GM18502 (cell line): ENCODE results near the gene CTNND2.
"Not testable (repeated sequence)": the region's sequence is repeated elsewhere in the genome, so short reads cannot be mapped to it uniquely, and the experiment has no call there.

Experiments
- ATAC-seq: cut with Tn5 transposase; IDR thresholded peaks from one replicate; pipeline ENCODE4 v1.9.1; 2021; ENCODE audit warnings: mild to moderate bottlenecking; ENCODE audit not compliant: unreplicated experiment, poor library complexity

The CTNND2 gene

DNA sequence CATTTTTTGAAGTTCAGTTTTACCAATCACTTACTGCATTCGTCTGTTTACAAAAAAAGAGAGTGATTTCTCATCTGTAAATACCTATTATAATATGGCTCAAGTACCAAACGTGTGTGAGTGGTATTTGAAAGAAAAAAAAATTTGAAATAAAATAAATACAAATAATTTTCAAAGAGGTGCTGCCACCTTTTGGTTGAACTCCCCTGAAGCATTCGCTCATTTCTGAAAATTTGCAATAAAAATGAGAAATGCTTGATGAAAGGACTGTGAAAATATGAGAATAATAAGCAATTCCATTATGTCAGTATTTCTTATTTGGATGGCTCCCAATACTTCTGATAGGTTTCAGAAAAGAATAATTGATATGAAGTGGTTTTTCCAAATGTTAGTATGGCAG lies 409.9 kb downstream of the CTNND2 start:
- no peak for ATAC-seq

GRCh38 chr5:11491404-11492075 lies 412.7 kb downstream of the CTNND2 start:
- no peak for ATAC-seq

DNA sequence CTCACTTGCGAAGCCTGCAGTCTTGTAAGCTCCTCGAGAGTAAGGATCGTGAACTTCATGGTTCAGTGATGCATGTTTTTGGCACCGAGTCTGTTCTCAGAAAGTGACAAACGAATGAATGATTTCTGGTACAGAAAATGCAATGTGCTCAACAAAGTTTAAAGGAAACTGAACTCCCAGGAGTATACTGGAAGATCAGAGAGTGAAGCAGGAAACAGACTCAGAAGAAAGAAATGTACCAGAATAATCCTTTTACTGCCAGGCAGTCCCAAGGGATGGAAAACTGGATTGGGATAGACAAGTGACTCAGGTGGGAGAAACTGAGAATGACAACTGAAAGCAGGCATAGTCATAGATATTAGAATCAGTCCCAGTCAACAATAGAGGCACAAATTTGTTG lies 420.6 kb downstream of the CTNND2 start:
- ATAC-seq: no peak

DNA sequence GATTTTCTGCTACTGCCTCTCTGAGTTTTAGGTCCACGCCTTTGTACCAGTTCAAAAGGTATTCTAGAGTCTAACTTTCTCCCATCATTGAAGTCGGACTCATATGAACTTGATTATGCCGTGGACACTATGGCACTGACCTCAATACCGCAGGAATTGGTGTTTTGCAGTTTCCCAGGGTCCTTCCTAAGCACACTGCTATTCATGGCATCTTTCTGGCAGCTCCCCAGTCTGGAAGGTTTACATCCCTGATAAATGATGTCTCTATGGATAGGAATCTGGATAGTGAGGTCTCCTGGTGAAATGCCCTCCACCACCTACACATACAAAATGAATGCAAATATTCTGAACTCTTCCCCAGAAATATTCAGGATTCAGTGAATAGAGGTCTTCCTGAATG lies 422.2 kb downstream of the CTNND2 start:
- ATAC-seq: no peak

- ATAC-seq: no peak
Measured at GRCh38 chr5:11477786-11478185, 426.5 kb downstream of the CTNND2 start.

DNA sequence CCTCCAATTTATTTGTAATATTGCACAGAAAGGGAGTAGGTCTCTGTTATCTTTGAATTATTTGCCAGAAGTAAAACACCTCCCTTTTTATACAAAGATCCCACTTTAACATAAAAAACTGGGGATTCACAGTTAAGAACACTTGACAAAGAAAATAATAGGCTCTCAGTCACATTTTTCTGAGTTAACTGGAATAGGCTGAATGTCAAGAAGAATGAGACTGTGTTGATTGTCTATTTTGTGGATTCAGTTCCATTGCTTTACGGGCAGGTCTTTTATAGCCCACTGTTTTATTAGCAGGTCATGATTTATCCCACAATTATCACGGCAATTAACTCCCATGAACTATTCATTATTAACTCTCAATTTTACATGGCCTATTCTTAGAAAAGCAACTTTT lies 427.4 kb downstream of the CTNND2 start:
- no peak for ATAC-seq

DNA sequence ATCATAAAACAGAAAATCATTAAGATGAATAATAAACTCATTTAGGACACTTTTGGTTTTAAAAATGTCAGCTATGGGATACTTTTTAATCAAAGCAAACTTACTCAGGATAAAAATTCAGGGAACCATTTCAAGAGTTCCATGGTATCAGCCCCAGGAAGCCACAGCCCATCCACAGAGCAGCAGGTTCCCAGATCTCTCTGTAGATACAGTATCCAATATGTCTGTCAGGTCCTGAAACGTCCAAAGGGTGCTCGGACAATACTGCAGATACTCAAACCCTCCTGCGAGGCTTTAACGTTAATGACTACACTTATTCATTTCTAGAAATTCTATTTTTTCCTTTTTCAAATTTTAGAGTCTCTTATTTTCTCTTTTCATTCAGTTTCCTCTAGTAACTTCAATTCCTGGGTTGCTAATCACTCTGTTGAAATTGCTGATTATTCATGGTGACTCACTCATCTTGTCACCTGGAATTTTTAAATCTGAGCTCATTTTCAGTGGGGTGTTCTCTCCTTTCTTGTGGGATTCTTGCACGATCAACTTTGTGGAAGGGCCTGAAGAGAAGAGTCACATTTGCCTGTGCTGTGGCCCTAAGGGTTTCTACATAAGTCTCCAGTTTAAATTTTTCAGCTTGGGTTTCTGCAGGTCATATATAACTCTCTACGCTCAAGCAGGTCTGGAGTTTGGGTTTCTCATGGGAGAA lies 435.8 kb downstream of the CTNND2 start:
- no peak for ATAC-seq

GRCh38 chr5:11467588-11467987 lies 436.7 kb downstream of the CTNND2 start:
- no peak for ATAC-seq

GRCh38 chr5:11459716-11460115 lies 444.5 kb downstream of the CTNND2 start:
- no peak for ATAC-seq

DNA sequence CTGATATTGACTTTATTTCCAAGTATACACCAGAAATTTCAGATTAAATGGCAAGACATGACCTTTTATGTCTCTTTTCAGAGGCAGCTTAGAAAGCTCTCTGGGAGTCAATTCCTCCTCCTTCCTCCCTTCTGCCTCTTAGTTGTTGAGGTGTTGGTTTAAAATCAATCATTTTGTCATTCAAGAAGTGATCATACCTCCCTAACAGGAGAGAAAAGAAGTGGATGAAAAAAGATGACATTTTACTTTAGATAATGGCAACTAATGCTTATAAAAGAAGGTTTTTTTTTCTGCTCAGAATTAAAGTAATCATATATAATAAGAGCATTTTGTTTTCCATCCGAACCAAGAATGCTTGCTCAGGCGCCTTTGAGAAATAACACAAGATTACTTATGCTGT lies 448.7 kb downstream of the CTNND2 start:
- no peak for ATAC-seq

DNA sequence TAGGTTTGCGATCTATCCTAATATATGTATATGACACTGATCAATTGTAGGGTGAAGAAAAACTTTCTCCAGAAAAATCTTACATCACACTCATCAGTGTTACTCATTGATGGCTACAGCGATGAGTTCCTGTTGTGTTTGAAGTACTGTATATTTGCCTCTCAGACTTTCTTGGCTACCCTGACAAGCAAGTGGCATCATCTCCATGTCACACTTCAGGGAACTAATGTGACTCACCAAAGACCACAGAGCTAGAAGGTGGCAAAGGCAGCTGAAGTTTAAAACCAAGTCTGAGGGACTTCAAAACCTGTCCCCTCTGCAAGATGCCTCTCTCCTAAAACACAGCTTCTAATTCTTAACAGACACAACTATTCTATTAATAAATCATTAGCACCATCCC lies 451.4 kb downstream of the CTNND2 start:
- no peak for ATAC-seq

- no peak for ATAC-seq
Measured at GRCh38 chr5:11449966-11450365, 454.3 kb downstream of the CTNND2 start.

- ATAC-seq: no peak
Measured at GRCh38 chr5:11449217-11449616, 455.0 kb downstream of the CTNND2 start.

DNA sequence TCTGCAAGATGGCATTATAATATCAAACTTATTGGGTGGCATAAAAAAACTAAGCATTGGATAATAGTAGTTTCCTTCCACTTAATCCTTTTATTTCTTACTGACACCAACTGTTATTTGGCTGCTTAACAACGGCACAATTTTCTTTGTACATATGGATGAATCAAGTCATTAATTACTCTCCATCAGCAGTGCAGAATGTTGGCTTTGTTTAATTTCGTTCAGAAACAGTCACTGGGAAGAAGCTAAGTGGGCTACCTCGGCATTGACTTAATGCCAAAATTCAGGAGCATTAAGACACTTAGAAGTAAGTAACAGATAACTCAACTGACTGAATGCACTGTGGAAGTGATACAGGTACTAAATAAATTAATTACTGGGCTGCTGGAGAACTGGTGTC lies 460.4 kb downstream of the CTNND2 start:
- no peak for ATAC-seq

DNA sequence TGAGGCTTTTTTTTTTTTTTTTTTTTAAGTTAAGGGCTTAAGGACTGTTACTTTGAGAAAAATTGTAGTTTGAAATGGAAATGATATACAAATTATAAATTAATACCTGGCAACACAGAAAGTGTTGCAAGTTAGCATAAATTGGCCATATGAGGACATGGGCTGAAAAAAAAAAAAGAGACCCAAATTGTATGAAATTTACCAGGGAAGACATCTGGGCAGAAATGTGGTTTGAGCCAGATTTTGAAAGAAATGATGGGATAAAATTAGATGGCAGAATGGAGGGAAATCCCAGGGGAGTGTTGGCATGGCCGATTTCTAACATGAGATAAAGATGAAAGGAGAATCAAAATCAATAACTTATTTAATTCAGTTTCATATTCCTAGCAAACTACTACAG lies 472.1 kb downstream of the CTNND2 start:
- ATAC-seq: no peak

DNA sequence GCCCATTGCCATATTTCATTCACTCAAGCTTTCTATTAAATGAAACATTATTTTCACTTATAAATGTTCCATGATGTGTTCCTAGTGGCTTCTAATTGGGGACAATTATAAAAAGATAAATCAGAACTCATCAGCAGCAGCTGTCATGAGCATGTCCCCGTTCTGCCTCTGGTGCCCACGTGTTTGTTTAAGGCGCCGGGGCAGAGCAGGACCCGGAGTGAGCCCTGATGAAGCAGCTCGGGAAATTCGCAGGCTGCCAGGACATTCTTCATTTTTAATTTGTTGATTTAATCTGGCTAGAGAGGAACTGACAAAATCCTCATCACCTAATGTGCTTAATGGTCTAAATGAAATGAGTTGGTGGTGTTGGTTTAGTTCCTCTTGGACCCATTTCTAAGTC lies 475.0 kb downstream of the CTNND2 start:
- ATAC-seq: no peak

- no peak for ATAC-seq
Measured at GRCh38 chr5:11427569-11427968, 476.7 kb downstream of the CTNND2 start.

DNA sequence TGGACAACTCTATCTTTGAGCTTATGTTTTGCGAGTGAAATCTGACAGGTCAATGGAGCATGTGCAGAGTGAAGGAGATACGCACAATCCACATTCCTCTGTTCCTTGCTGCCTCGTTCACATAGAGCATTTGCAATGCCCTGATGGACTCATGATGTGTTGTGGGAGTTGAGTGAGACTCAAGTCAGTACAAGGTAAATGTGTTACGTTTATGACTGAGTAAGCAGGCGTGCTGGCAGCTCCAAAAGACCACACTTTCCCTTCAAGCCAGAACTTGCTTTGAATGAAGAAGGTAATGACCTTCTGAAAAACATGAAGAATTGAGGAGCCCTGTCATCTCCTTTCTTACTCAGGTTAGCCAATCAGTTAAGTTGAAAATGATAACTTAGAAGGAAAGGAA lies 477.8 kb downstream of the CTNND2 start:
- ATAC-seq: no peak

DNA sequence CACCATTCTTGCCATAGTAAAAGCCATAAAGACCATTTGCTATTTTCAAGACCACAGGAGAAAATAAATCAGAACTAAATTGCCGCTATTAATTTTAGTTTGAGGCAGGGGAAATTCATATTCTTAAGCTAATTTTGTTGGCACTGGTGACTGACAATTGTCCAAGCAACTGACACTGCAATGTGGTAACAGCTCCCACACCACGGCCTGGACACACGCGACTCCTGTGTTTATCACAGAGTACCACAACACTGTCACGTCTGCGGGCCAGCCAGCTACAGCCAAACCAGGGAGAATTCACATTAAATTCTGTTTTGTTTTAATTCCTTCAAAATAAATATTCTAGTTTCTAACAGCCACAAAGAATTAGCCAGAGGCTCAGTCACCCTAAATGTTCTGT lies 481.9 kb downstream of the CTNND2 start:
- no peak for ATAC-seq

GRCh38 chr5:11420969-11421368 lies 483.3 kb downstream of the CTNND2 start:
- no peak for ATAC-seq

- ATAC-seq: no peak
Measured at GRCh38 chr5:11415751-11416150, 488.5 kb downstream of the CTNND2 start.

DNA sequence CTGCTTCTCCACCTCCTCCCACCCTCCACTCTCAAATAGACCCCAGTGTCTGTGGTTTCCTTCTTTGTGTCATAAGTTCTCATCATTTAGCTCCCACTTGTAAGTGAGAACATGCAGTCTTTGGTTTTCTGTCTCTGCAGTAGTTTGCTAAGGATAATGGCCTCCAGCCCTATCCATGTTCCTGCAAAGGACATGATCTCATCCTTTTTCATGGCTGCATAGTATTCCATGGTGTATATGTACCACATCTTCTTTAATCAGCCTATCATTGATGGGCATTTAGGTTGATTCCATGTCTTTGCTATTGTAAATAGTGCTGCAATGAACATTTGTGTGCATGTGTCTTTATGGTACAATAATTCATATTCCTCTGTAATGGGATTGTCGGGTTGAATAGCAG lies 489.5 kb downstream of the CTNND2 start:
- not testable (repeated sequence) for ATAC-seq
